Neural cell (in vitro differentiated cells): Measurements from ENCODE around the gene ZRANB1. TPM values are rescaled to one million over a fixed set of nuclear protein-coding genes. Genes with fewer than 3 reads are reported as not detected.
A peak's percentile ranks its signal among the peaks of the same experiment; 100 is the strongest.

Source experiments
- H2AFZ ChIP-seq: fragments of 200-600, 300-800 bp; sonication (generic), shearing (Covaris generic); 2 replicates; pipeline ENCODE4 v1.6.0; 2014; ENCODE audit warnings: low read depth, mild to moderate bottlenecking, antibody characterized with exemption, low read length, moderate library complexity
- H3F3A ChIP-seq: fragments of 200-600 bp; shearing (Covaris generic); 2 replicates; pipeline ENCODE4 v1.6.1; 2016; ENCODE audit warnings: mild to moderate bottlenecking, moderate library complexity, mixed read lengths, antibody characterized with exemption, low read length; ENCODE audit not compliant: insufficient read depth, poor library complexity, severe bottlenecking
- H3K27ac ChIP-seq: fragments of 200-600, 300-800 bp; sonication (generic), shearing (Covaris generic); 2 replicates; pipeline ENCODE4 v1.5.1; 2014; ENCODE audit warnings: mild to moderate bottlenecking, low read length, moderate library complexity
- H3K27me3 ChIP-seq: fragments of 300-800, 200-600 bp; sonication (generic), shearing (Covaris generic); 2 replicates; pipeline ENCODE4 v1.6.0; 2014; ENCODE audit warnings: mild to moderate bottlenecking, low read depth, low read length, moderate library complexity; ENCODE audit not compliant: insufficient read depth
- H3K36me3 ChIP-seq: fragments of 300-800, 200-600 bp; sonication (generic), shearing (Covaris generic); 2 replicates; pipeline ENCODE4 v1.5.1; 2014; ENCODE audit warnings: mild to moderate bottlenecking, antibody characterized with exemption, low read length, moderate library complexity; ENCODE audit not compliant: insufficient read depth
- H3K4me2 ChIP-seq: fragments of 300-800, 200-600 bp; sonication (generic), shearing (Covaris generic); 2 replicates; pipeline ENCODE4 v1.6.0; 2014; ENCODE audit warnings: mild to moderate bottlenecking, low read length
- H3K4me3 ChIP-seq: fragments of 300-800, 200-600 bp; sonication (generic), shearing (Covaris generic); 2 replicates; pipeline ENCODE4 v1.5.1; 2014; ENCODE audit warnings: mild to moderate bottlenecking, low read length, moderate library complexity
- H3K79me2 ChIP-seq: fragments of 200-600 bp; shearing (Covaris generic); replicated peaks from 2 replicates; pipeline ENCODE4 v1.6.0; 2014; ENCODE audit warnings: mild to moderate bottlenecking, low read length, moderate library complexity; ENCODE audit not compliant: insufficient read depth
- H3K9ac ChIP-seq: fragments of 300-800, 200-600 bp; sonication (generic), shearing (Covaris generic); 2 replicates; pipeline ENCODE4 v1.6.1; 2016; ENCODE audit warnings: mild to moderate bottlenecking, low read length, mixed read lengths
- H3K9me2 ChIP-seq: fragments of 200-600 bp; shearing (Covaris generic); 2 replicates; pipeline ENCODE4 v1.6.1; 2016; ENCODE audit warnings: mild to moderate bottlenecking, low read length, mixed read lengths; ENCODE audit not compliant: insufficient read depth
- H3K9me3 ChIP-seq: fragments of 200-600, 300-800 bp; sonication (generic), shearing (Covaris generic); 2 replicates; pipeline ENCODE4 v1.6.1; 2016; ENCODE audit warnings: mild to moderate bottlenecking, mixed run types, low read length, moderate library complexity, mixed read lengths
- H4K20me1 ChIP-seq: fragments of 200-600 bp; shearing (Covaris generic); 2 replicates; pipeline ENCODE4 v1.6.1; 2016; ENCODE audit warnings: mild to moderate bottlenecking, mixed run types; ENCODE audit not compliant: insufficient read depth
- CTCF ChIP-seq: fragments of 450-650 bp; IDR thresholded peaks from 2 replicates; pipeline ENCODE4 v1.5.1; 2014; ENCODE audit warnings: antibody characterized with exemption, mild to moderate bottlenecking, moderate library complexity; ENCODE audit not compliant: poor library complexity, severe bottlenecking
- EP300 ChIP-seq: fragments of 450-650 bp; conservative IDR thresholded peaks from 2 replicates; pipeline ENCODE4 v1.6.1; 2014; ENCODE audit warnings: antibody characterized with exemption, mild to moderate bottlenecking, moderate library complexity; ENCODE audit not compliant: poor library complexity, severe bottlenecking
- EZH2 ChIP-seq: fragments of 200-600, 300-800 bp; shearing (Covaris generic), sonication (generic); IDR thresholded peaks from 2 replicates; pipeline ENCODE4 v1.6.1; 2014; ENCODE audit warnings: antibody characterized with exemption, low read length, borderline replicate concordance, mild to moderate bottlenecking; ENCODE audit not compliant: insufficient read depth, poor library complexity, severe bottlenecking
- MXI1 ChIP-seq: fragments of 450-650 bp; conservative IDR thresholded peaks from 2 replicates; pipeline ENCODE4 v1.6.1; 2014; ENCODE audit warnings: antibody characterized with exemption, mild to moderate bottlenecking; ENCODE audit not compliant: poor library complexity, severe bottlenecking
- POLR2AphosphoS5 ChIP-seq: IDR thresholded peaks from 2 replicates; pipeline ENCODE4 v1.6.1; 2012
- RAD21 ChIP-seq: fragments of 450-650 bp; conservative IDR thresholded peaks from 2 replicates; pipeline ENCODE4 v1.6.1; 2014; ENCODE audit warnings: antibody characterized with exemption, mild to moderate bottlenecking, moderate library complexity
- REST ChIP-seq: IDR thresholded peaks from 2 replicates; pipeline ENCODE4 v1.6.1; 2012; ENCODE audit warnings: borderline replicate concordance
- SMC3 ChIP-seq: fragments of 450-650 bp; conservative IDR thresholded peaks from 2 replicates; pipeline ENCODE4 v1.6.1; 2014; ENCODE audit warnings: antibody characterized with exemption, mild to moderate bottlenecking, moderate library complexity; ENCODE audit not compliant: poor library complexity
- TAF1 ChIP-seq: IDR thresholded peaks from 2 replicates; pipeline ENCODE4 v1.6.1; 2012; ENCODE audit warnings: low read depth
- polyA plus RNA-seq: library from polyadenylated mRNA; depleted of rRNA; stranded (reverse); fragments of >200 nt; gene quantifications from 2 replicates; pipeline ENCODE4 v1.2.3, GENCODE V29; 2014

ZRANB1 gene
- polyA plus RNA-seq, 1 donor from 2014 or later = 47.7 TPM

GRCh38 chr10:125030567-125031197, 88.8 kb downstream of the ZRANB1 start:
- no peak for TF ChIP-seq EZH2
- no peak for TF ChIP-seq SMC3
- no peak for TF ChIP-seq EP300
- TF ChIP-seq TAF1 = no peak
- no peak for TF ChIP-seq RAD21
- no peak for TF ChIP-seq CTCF
- TF ChIP-seq MXI1 = no peak
- no peak for TF ChIP-seq POLR2AphosphoS5
- no peak for TF ChIP-seq REST
- Histone ChIP-seq H3K9me3 (no peaks in the 10 kb centered on the region), H3F3A (no peaks in the 10 kb centered on the region), H3K36me3 (no peaks in the 10 kb centered on the region), H3K27me3 (no peaks in the 10 kb centered on the region), H4K20me1 (no peaks in the 10 kb centered on the region), H3K79me2 (peaks cover 7% of the 10 kb centered on the region), H3K4me2 (no peak overlapping the region), H3K4me3 (no peak overlapping the region), H3K27ac (no peak overlapping the region), H2AFZ (no peak overlapping the region), H3K9me2 (no peaks in the 10 kb centered on the region), H3K9ac (no peak overlapping the region)

GRCh38 chr10:125032474-125033020, 90.6 kb downstream of the ZRANB1 start:
- no peaks in the 10 kb centered on the region for H3F3A ChIP-seq
- peaks cover 10% of the 10 kb centered on the region for H3K79me2 ChIP-seq
- TF ChIP-seq EP300 = peak; percentile 42
- no peak for TF ChIP-seq SMC3
- H4K20me1 ChIP-seq = no peaks in the 10 kb centered on the region
- no peak overlapping the region for H3K9ac ChIP-seq
- H2AFZ ChIP-seq = no peak overlapping the region
- H3K9me2 ChIP-seq = no peaks in the 10 kb centered on the region
- no peak overlapping the region for H3K27ac ChIP-seq
- no peaks in the 10 kb centered on the region for H3K9me3 ChIP-seq
- H3K4me3 ChIP-seq = no peak overlapping the region
- no peak overlapping the region for H3K4me2 ChIP-seq
- H3K36me3 ChIP-seq = no peaks in the 10 kb centered on the region
- H3K27me3 ChIP-seq = no peaks in the 10 kb centered on the region
